ENCODE measurements around the gene KLHL29. TPM values are rescaled to one million over a fixed set of nuclear protein-coding genes. Genes with fewer than 3 reads are reported as not detected.

KLHL29 gene
- total RNA-seq, 1 experiment from 2014 or later: 2.4 TPM

DNA sequence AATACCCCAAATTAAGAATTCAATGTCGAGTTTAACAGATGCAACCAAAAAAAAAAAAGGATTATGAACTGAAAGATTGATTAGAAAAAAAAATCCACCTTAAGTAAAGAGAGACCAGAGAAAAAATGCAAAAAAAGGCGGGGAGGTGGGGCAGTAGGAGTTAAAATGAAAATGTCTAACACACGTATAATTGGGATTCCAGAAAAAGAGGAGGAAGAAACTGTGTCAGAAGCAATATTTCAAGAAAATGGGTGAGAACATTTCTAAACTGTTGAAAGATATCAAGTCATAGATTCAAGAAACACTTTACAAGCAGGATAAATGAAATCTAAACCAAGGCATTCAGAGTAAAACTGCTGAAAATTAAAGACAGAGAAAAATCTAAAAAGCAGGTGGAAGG, 226.9 kb downstream of the KLHL29 start:
- Mint-ChIP-seq H3K27ac (no peak overlapping the region), H3K36me3 (ENCODE audit: insufficient read depth in 1 of 3, low read depth in 3 of 3) (peaks cover 6 to 37% (median 11%) of the 10 kb centered on the region in 3 experiments; a peak in 6 of 7 replicates), H3K4me3 (no peak overlapping the region), H3K4me1 (peaks cover 43 to 51% of the 10 kb centered on the region in 2 experiments), H3K9me3 (peaks cover 23% of the 10 kb centered on the region in 2 experiments), H3K27me3 (ENCODE audit: low read depth) (no peaks in the 10 kb centered on the region; the same call in none of the 2 replicates)
- Histone ChIP-seq H3K27me3 (ENCODE audit: insufficient read depth, low read length) (no peaks in the 10 kb centered on the region), H4K91ac (ENCODE audit: insufficient read length, low read depth, low read length) (no peak overlapping the region), H2BK12ac (ENCODE audit: insufficient read length, low read depth, low read length) (no peak overlapping the region), H3K9me3 (ENCODE audit: control insufficient read depth, low read depth, low read length) (no peaks in the 10 kb centered on the region), H3K79me1 (ENCODE audit: insufficient read depth, low read depth, low read length, poor library complexity, severe bottlenecking) (no peaks in the 10 kb centered on the region), H2AK5ac (ENCODE audit: insufficient read length, low read length) (no peak overlapping the region), H3K27ac (ENCODE audit: insufficient read length, low read depth, low read length) (no peak overlapping the region), H2AFZ (ENCODE audit: low read length) (no peak overlapping the region), H3K4ac (ENCODE audit: low read depth, low read length) (no peak overlapping the region), H2BK5ac (ENCODE audit: insufficient read length, low read length) (no peak overlapping the region), H2BK15ac (ENCODE audit: low read depth, low read length) (no peak overlapping the region), H3K14ac (ENCODE audit: insufficient read depth, low read length) (no peak overlapping the region), H3K23ac (ENCODE audit: insufficient read length, low read depth, low read length) (no peak overlapping the region), H3K79me2 (ENCODE audit: insufficient read depth, low read length) (no peaks in the 10 kb centered on the region), H3K9ac (ENCODE audit: extremely low read depth, insufficient read length, low read length) (no peak overlapping the region), H3T11ph (ENCODE audit: low read length) (no peak overlapping the region), H3K4me1 (ENCODE audit: insufficient read depth, low read length) (peaks cover 5% of the 10 kb centered on the region; the same call in 1 of the 2 replicates), H2BK20ac (ENCODE audit: low read depth, low read length, poor library complexity, severe bottlenecking) (no peak overlapping the region), H3K18ac (ENCODE audit: insufficient read length, low read depth, low read length) (no peak overlapping the region), H4K5ac (ENCODE audit: insufficient read length, low read depth, low read length) (no peak overlapping the region), H4K20me1 (ENCODE audit: control insufficient read depth, insufficient read depth, insufficient read length) (no peaks in the 10 kb centered on the region), H4K8ac (replicated peaks; ENCODE audit: insufficient read length, low read depth, low read length) (no peak overlapping the region), H3K4me2 (ENCODE audit: insufficient read depth, insufficient read length, low read length) (no peak overlapping the region), H2BK120ac (ENCODE audit: low read depth, low read length, poor library complexity, severe bottlenecking) (no peak overlapping the region), H3K23me2 (ENCODE audit: insufficient read length, low read depth, low read length, poor library complexity, severe bottlenecking) (no peaks in the 10 kb centered on the region), H3K56ac (ENCODE audit: insufficient read length, low read depth, low read length) (no peak overlapping the region)
- TF ChIP-seq, protein P1, sequence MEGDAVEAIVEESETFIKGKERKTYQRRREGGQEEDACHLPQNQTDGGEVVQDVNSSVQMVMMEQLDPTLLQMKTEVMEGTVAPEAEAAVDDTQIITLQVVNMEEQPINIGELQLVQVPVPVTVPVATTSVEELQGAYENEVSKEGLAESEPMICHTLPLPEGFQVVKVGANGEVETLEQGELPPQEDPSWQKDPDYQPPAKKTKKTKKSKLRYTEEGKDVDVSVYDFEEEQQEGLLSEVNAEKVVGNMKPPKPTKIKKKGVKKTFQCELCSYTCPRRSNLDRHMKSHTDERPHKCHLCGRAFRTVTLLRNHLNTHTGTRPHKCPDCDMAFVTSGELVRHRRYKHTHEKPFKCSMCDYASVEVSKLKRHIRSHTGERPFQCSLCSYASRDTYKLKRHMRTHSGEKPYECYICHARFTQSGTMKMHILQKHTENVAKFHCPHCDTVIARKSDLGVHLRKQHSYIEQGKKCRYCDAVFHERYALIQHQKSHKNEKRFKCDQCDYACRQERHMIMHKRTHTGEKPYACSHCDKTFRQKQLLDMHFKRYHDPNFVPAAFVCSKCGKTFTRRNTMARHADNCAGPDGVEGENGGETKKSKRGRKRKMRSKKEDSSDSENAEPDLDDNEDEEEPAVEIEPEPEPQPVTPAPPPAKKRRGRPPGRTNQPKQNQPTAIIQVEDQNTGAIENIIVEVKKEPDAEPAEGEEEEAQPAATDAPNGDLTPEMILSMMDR (conservative IDR thresholded peaks at IDR 0.05): no peak
- DNase-seq: no peak
- WGBS (ENCODE audit: extremely low coverage, insufficient read length, low lambda C conversion rate): no CpG with 5 or more reads among the region's 3 CpGs
